GM12878 (cell line): Measurements from ENCODE around the gene NR2F2. TPM values are rescaled to one million over a fixed set of nuclear protein-coding genes. Genes with fewer than 3 reads are reported as not detected.
A peak's percentile ranks its signal among the peaks of the same experiment; 100 is the strongest.

Source experiments
- ASH2L ChIP-seq: fragments of 300-600, 200-600 bp; sonication (generic); IDR thresholded peaks from 2 replicates; pipeline ENCODE4 v1.6.1; 2017; ENCODE audit warnings: low read depth, mild to moderate bottlenecking, borderline replicate concordance
- BACH1 ChIP-seq: fragments of 450-650 bp; IDR thresholded peaks from 2 replicates; pipeline ENCODE4 v1.6.1; 2017; ENCODE audit warnings: mild to moderate bottlenecking, borderline replicate concordance
- CTCF ChIP-seq, 3 experiments: IDR thresholded peaks in 2 of 3; conservative IDR thresholded peaks in 1 of 3; 2 replicates each; pipeline ENCODE4 v1.5.1; 2011; ENCODE audit warnings: low read depth in 3 of 3, low read length in 3 of 3, mild to moderate bottlenecking in 3 of 3, control low read depth in 2 of 3, moderate library complexity in 2 of 3, inconsistent platforms in 1 of 3, mixed read lengths in 1 of 3; ENCODE audit not compliant: control insufficient read depth in 2 of 3, insufficient read depth in 1 of 3; ENCODE audit errors: extremely low read depth in 1 of 3
- EED ChIP-seq: sonication (generic); IDR thresholded peaks from 2 replicates; pipeline ENCODE4 v1.6.1; 2016; ENCODE audit warnings: antibody characterized with exemption, low read depth
- IKZF1 ChIP-seq: fragments of 450-650 bp; conservative IDR thresholded peaks from 2 replicates; pipeline ENCODE4 v1.6.1; 2017; ENCODE audit warnings: antibody characterized with exemption, mild to moderate bottlenecking
- LARP7 ChIP-seq: fragments of 450-650 bp; IDR thresholded peaks from 2 replicates; pipeline ENCODE4 v1.6.1; 2017; ENCODE audit warnings: mild to moderate bottlenecking
- MXI1 ChIP-seq: fragments of 150-350 bp; IDR thresholded peaks from 2 replicates; pipeline ENCODE4 v1.6.1; 2011; ENCODE audit warnings: low read depth, mild to moderate bottlenecking, inconsistent platforms, low read length, improper control_type of control experiment
- NBN ChIP-seq: fragments of 450-650 bp; IDR thresholded peaks from 2 replicates; pipeline ENCODE4 v1.6.1; 2016
- NR2F1 ChIP-seq: fragments of 450-650 bp; conservative IDR thresholded peaks from 2 replicates; pipeline ENCODE4 v1.6.1; 2017; ENCODE audit warnings: mild to moderate bottlenecking
- PAX8 ChIP-seq: fragments of 450-650 bp; IDR thresholded peaks from 2 replicates; pipeline ENCODE4 v1.6.1; 2017; ENCODE audit warnings: mild to moderate bottlenecking, moderate library complexity
- RELA ChIP-seq: fragments of 450-650 bp; IDR thresholded peaks from 2 replicates; pipeline ENCODE4 v1.8.0; 2014; ENCODE audit warnings: borderline replicate concordance; ENCODE audit not compliant: partially characterized antibody
- RUNX3 ChIP-seq: IDR thresholded peaks from 2 replicates; pipeline ENCODE4 v1.6.1; 2012; ENCODE audit warnings: low read length, inconsistent platforms
- SMC3 ChIP-seq: IDR thresholded peaks from 2 replicates; pipeline ENCODE4 v1.6.1; 2011; ENCODE audit warnings: low read length, improper control_type of control experiment, borderline replicate concordance
- SP1 ChIP-seq: IDR thresholded peaks from one replicate; pipeline ENCODE4 v1.6.1; 2011; ENCODE audit warnings: low read depth, low read length
- SREBF1 ChIP-seq: IDR thresholded peaks from 2 replicates; pipeline ENCODE4 v1.6.1; 2012; ENCODE audit warnings: mild to moderate bottlenecking, low read length
- STAT1 ChIP-seq: fragments of 450-650 bp; conservative IDR thresholded peaks from 2 replicates; pipeline ENCODE4 v1.6.1; 2014; ENCODE audit warnings: antibody characterized with exemption, mild to moderate bottlenecking
- ZBTB11 ChIP-seq: fragments of 450-650 bp; formaldehyde crosslinking; IDR thresholded peaks from 2 replicates; pipeline ENCODE4 v1.5.0; 2022; ENCODE audit warnings: mild to moderate bottlenecking, missing genetic modification characterization
- ZNF207 ChIP-seq: fragments of 450-650 bp; IDR thresholded peaks from 2 replicates; pipeline ENCODE4 v1.6.1; 2014; ENCODE audit warnings: antibody characterized with exemption, mild to moderate bottlenecking, borderline replicate concordance
- ZNF384 ChIP-seq: IDR thresholded peaks from 2 replicates; pipeline ENCODE4 v1.6.1; 2012; ENCODE audit warnings: low read depth, mild to moderate bottlenecking, low read length, improper control_type of control experiment, borderline replicate concordance
- polyA plus RNA-seq, 11 experiments: library from polyadenylated mRNA; depleted of rRNA in 4 of 11; unstranded in 6 of 11; stranded (reverse) in 5 of 11; fragments of >200 nt; fragmentation: Nextera tagmentation in 4 of 11; fragmentation: Illumina TruSeq in 1 of 11; extraction: Ambion mirVana in 4 of 11; extraction: Trizol in 1 of 11; gene quantifications; 1 replicate in 1 of 11; 2 replicates in 10 of 11; pipeline versions ENCODE4 v1.2.1 to v1.2.3, GENCODE V29; 2011 to 2016; ENCODE audit warnings: inconsistent platforms in 2 of 11, missing spikeins in 2 of 11, low read depth in 1 of 11
- total RNA-seq, 4 experiments: library from RNA; depleted of rRNA in 3 of 4; stranded (reverse); fragments of >200 nt in 3 of 4; fragmentation: Illumina TruSeq in 1 of 4; extraction: Trizol in 1 of 4; gene quantifications; 2 replicates each; pipeline versions ENCODE4 v1.2.1 to v1.2.3, GENCODE V29; 2013 to 2021
- TF ChIP-seq, protein P1 (sequence below): IDR thresholded peaks from 2 replicates; pipeline ENCODE4 v1.6.1; 2012; ENCODE audit warnings: low read depth, low read length, improper control_type of control experiment
- TF ChIP-seq, protein P2 (sequence below): fragments of 450-650 bp; IDR thresholded peaks from 2 replicates; pipeline ENCODE4 v1.6.1; 2018; ENCODE audit warnings: mild to moderate bottlenecking, low read depth, moderate library complexity; ENCODE audit not compliant: partially characterized antibody

NR2F2 gene
- total and polyA plus RNA-seq, 10 of the 15 experiments (the other 5 are each of a cell fraction or from before 2014, with no cell fraction given) = 1.1 to 10.1 (median 3.2) TPM

DNA sequence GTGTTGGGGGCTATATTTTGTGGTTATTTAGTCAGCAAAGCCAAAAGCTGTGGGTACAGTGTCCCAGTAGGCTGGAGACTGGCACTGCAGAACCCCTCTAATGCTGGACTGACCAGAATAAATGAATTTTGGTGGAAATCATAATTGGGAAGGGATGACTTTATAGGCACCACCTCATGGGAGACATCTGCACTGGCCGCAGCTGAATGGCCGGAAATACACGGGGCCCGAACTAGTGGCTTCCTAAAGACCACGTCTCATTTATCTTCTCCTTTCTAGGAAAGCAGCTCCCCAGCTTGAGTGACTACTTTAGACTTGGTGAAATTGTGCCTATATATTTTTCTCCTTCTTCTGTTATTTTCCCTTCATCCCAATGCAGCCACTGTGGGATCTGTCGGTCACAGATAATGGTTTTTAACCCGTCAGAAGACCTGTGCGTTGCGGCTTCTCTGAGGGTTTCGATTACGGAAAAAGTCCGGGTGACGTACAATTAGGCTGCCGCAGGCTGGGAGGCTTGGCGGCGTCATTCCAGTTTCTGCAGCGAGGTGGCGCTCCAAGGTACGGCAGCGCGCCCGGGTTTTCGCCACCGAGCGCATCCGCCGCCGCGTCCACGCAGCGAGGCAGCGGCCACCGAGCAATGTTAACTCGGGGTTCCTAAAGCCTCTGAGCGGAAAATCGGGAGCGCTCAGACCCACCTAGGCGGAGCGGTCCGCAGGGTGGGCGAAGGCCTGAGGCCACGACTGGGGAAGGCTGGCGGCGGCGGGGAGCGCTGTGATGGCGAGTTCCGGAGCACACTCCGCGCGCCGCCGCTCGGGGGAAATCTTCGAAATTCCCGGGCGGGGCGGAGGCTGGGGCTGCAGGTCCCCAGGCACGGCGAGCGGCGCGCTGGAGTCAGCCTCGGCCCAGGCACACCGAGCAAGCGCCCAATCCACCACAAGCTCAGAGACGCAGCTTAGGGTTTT lies 26.3 kb downstream of the NR2F2 start (continued):
- TF ChIP-seq ZBTB11 (CRISPR knock-in tag) = no peak
- peak; percentile 10 for TF ChIP-seq SP1
- no peak for TF ChIP-seq PAX8
- TF ChIP-seq LARP7 = peak; percentile 92
- peak; percentile 58; the same call in 1 of the 2 replicates for TF ChIP-seq ZNF207
- TF ChIP-seq SREBF1 = no peak
- TF ChIP-seq EED = peak; percentile 63; the same call in 1 of the 2 replicates
- TF ChIP-seq, protein P1, sequence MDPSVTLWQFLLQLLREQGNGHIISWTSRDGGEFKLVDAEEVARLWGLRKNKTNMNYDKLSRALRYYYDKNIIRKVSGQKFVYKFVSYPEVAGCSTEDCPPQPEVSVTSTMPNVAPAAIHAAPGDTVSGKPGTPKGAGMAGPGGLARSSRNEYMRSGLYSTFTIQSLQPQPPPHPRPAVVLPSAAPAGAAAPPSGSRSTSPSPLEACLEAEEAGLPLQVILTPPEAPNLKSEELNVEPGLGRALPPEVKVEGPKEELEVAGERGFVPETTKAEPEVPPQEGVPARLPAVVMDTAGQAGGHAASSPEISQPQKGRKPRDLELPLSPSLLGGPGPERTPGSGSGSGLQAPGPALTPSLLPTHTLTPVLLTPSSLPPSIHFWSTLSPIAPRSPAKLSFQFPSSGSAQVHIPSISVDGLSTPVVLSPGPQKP = no peak
- 0 out of 2 replicates have a peak, but pooled peaks have one; percentile 67 for TF ChIP-seq STAT1
- TF ChIP-seq ZNF384 = no peak
- TF ChIP-seq RUNX3 = peak; percentile 44
- TF ChIP-seq NR2F1 = peak; percentile 47
- TF ChIP-seq RELA = peak; percentile 60
- no peak for TF ChIP-seq ASH2L
- no peak; the same call in none of the 2 replicates for TF ChIP-seq BACH1
- TF ChIP-seq IKZF1 = peak; percentile 96
- TF ChIP-seq, protein P2, sequence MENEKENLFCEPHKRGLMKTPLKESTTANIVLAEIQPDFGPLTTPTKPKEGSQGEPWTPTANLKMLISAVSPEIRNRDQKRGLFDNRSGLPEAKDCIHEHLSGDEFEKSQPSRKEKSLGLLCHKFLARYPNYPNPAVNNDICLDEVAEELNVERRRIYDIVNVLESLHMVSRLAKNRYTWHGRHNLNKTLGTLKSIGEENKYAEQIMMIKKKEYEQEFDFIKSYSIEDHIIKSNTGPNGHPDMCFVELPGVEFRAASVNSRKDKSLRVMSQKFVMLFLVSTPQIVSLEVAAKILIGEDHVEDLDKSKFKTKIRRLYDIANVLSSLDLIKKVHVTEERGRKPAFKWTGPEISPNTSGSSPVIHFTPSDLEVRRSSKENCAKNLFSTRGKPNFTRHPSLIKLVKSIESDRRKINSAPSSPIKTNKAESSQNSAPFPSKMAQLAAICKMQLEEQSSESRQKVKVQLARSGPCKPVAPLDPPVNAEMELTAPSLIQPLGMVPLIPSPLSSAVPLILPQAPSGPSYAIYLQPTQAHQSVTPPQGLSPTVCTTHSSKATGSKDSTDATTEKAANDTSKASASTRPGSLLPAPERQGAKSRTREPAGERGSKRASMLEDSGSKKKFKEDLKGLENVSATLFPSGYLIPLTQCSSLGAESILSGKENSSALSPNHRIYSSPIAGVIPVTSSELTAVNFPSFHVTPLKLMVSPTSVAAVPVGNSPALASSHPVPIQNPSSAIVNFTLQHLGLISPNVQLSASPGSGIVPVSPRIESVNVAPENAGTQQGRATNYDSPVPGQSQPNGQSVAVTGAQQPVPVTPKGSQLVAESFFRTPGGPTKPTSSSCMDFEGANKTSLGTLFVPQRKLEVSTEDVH = no peak
- peak; percentile 30; the same call in 1 of the 2 replicates for TF ChIP-seq NBN
- TF ChIP-seq SMC3 = peak; percentile 53; the same call in 1 of the 2 replicates
- peak; percentile 59; the same call in 1 of the 2 replicates for TF ChIP-seq MXI1
- peak; percentile 86 to 95 (median 92) for TF ChIP-seq CTCF (IDR thresholded peaks at IDR 0.05 in 2 of 3, conservative IDR thresholded peaks at IDR 0.05 in 1 of 3; ENCODE audit: control insufficient read depth in 2 of 3, extremely low read depth in 1 of 3, insufficient read depth in 1 of 3, low read depth in 3 of 3, low read length in 3 of 3)
